ENCODE results near the gene UNC5CL. TPM values are rescaled to one million over a fixed set of nuclear protein-coding genes. Genes with fewer than 3 reads are reported as not detected.

Gene UNC5CL
- total and polyA plus RNA-seq, 9 of the 15 experiments (the other 6 are each of a cell fraction or from before 2014, with no cell fraction given) = 0.07 to 1.8 (median 0.62) TPM; not detected in 1

DNA sequence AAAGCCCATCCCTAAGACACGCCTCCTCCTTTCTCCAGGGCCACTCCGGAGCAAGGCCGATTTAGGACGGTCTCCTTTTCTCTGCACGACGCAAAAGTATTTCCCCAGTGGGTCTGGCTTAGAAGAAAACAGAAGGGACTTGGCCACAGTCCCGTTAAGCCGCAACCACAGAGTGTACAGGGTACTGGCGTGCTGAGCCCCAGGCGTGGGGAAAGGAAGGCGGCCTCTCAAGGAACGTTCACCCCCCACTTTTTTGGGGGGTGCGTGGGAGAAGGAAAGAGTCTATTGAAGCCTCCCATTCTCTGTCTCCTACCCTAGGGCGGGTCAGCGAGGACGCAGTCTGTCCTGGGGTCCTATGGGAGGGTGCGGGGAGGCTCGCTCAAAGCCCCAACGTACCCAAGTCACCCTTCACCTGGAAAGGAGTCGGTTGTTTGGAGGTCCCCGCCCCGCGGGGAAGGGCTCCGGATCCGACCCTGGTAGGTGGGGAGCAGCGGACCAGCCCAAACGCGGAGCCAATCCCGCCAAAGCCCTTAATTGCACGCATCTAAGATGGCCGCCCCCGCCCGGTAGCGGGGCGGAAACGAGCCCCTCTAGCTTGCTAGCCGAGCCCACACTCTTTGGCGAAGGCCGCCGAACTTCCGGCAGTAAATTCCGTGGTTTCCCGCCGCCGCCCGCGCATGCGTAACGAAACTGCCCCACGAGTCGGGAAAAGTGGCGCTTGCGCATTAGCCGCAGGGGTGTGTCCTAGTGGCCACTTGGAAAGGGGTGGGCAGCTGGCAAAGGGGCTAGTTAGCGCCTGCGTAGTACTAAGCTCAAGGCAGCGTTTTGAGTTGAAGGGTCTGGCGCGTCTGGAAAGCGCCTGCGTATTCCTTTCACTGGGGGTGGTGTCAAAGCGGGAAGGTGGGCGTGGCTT is 33.2 kb upstream of the UNC5CL start, which contains the start of gene OARD1 (continued):
- TF ChIP-seq ZNF561 (CRISPR knock-in tag; conservative IDR thresholded peaks at IDR 0.05) = no peak
- no peak for TF ChIP-seq JUNB (CRISPR knock-in tag; conservative IDR thresholded peaks at IDR 0.05)
- TF ChIP-seq, protein P1, sequence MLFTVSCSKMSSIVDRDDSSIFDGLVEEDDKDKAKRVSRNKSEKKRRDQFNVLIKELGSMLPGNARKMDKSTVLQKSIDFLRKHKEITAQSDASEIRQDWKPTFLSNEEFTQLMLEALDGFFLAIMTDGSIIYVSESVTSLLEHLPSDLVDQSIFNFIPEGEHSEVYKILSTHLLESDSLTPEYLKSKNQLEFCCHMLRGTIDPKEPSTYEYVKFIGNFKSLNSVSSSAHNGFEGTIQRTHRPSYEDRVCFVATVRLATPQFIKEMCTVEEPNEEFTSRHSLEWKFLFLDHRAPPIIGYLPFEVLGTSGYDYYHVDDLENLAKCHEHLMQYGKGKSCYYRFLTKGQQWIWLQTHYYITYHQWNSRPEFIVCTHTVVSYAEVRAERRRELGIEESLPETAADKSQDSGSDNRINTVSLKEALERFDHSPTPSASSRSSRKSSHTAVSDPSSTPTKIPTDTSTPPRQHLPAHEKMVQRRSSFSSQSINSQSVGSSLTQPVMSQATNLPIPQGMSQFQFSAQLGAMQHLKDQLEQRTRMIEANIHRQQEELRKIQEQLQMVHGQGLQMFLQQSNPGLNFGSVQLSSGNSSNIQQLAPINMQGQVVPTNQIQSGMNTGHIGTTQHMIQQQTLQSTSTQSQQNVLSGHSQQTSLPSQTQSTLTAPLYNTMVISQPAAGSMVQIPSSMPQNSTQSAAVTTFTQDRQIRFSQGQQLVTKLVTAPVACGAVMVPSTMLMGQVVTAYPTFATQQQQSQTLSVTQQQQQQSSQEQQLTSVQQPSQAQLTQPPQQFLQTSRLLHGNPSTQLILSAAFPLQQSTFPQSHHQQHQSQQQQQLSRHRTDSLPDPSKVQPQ (CRISPR knock-in tag; IDR thresholded peaks at IDR 0.05; ENCODE audit: borderline replicate concordance) = no peak
- TF ChIP-seq SNRNP70 (optimal IDR thresholded peaks at IDR 0.05; ENCODE audit: low read depth, low read length) = no peak
- TF ChIP-seq KLF1 (tag; IDR thresholded peaks at IDR 0.05) = peak; percentile 72
- no peak for TF ChIP-seq KAT8 (IDR thresholded peaks at IDR 0.05; ENCODE audit: low read depth)
- TF ChIP-seq, protein P2, sequence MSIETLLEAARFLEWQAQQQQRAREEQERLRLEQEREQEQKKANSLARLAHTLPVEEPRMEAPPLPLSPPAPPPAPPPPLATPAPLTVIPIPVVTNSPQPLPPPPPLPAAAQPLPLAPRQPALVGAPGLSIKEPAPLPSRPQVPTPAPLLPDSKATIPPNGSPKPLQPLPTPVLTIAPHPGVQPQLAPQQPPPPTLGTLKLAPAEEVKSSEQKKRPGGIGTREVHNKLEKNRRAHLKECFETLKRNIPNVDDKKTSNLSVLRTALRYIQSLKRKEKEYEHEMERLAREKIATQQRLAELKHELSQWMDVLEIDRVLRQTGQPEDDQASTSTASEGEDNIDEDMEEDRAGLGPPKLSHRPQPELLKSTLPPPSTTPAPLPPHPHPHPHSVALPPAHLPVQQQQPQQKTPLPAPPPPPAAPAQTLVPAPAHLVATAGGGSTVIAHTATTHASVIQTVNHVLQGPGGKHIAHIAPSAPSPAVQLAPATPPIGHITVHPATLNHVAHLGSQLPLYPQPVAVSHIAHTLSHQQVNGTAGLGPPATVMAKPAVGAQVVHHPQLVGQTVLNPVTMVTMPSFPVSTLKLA (conservative IDR thresholded peaks at IDR 0.05) = peak; percentile 70 to 79; a peak in 3 of 4 replicates
- TF ChIP-seq, protein P3, sequence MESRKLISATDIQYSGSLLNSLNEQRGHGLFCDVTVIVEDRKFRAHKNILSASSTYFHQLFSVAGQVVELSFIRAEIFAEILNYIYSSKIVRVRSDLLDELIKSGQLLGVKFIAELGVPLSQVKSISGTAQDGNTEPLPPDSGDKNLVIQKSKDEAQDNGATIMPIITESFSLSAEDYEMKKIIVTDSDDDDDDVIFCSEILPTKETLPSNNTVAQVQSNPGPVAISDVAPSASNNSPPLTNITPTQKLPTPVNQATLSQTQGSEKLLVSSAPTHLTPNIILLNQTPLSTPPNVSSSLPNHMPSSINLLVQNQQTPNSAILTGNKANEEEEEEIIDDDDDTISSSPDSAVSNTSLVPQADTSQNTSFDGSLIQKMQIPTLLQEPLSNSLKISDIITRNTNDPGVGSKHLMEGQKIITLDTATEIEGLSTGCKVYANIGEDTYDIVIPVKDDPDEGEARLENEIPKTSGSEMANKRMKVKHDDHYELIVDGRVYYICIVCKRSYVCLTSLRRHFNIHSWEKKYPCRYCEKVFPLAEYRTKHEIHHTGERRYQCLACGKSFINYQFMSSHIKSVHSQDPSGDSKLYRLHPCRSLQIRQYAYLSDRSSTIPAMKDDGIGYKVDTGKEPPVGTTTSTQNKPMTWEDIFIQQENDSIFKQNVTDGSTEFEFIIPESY (CRISPR knock-in tag; IDR thresholded peaks at IDR 0.05) = no peak
- TF ChIP-seq NR1H2 (CRISPR knock-in tag; IDR thresholded peaks at IDR 0.05) = peak; percentile 85; the same call in 1 of the 2 replicates
- peak; percentile 70; the same call in 1 of the 2 replicates for TF ChIP-seq ZNF263 (CRISPR knock-in tag; IDR thresholded peaks at IDR 0.05; ENCODE audit: borderline replicate concordance)
- no peak for TF ChIP-seq EZH2 (IDR thresholded peaks at IDR 0.05; ENCODE audit: borderline replicate concordance, low read depth, low read length)
- TF ChIP-seq ZNF57 (CRISPR knock-in tag; IDR thresholded peaks at IDR 0.05) = no peak; the same call in 1 of the 2 replicates
- no peak for TF ChIP-seq SRSF3 (IDR thresholded peaks at IDR 0.05; ENCODE audit: insufficient read depth, low read length)
- no peak for TF ChIP-seq ZNF436 (CRISPR knock-in tag; IDR thresholded peaks at IDR 0.05)
- no peak for TF ChIP-seq FOXM1 (IDR thresholded peaks at IDR 0.05; ENCODE audit: low read depth)
- TF ChIP-seq FOXM1 (CRISPR knock-in tag; IDR thresholded peaks at IDR 0.05; ENCODE audit: low read depth) = no peak
- TF ChIP-seq FOSL1 (tag; conservative IDR thresholded peaks at IDR 0.05) = 0 out of 2 replicates have a peak, but pooled peaks have one; percentile 11
- no peak for TF ChIP-seq FOXJ3 (CRISPR knock-in tag; IDR thresholded peaks at IDR 0.05)
- TF ChIP-seq TAF1 (IDR thresholded peaks at IDR 0.05; ENCODE audit: control insufficient read depth, extremely low read depth, insufficient read depth, low read length, severe bottlenecking) = no peak
- no peak for TF ChIP-seq ZC3H8 (IDR thresholded peaks at IDR 0.05)
- peak; percentile 100 for TF ChIP-seq NRF1 (conservative IDR thresholded peaks at IDR 0.05 in 1 of 2, IDR thresholded peaks at IDR 0.05 in 1 of 2)
- TF ChIP-seq NCOA4 (IDR thresholded peaks at IDR 0.05; ENCODE audit: partially characterized antibody) = no peak

Measured in K562 (cell line).